H9 (cell line): Measurements from ENCODE around the gene TADA2A. TPM values are rescaled to one million over a fixed set of nuclear protein-coding genes. Genes with fewer than 3 reads are reported as not detected.

Experiments
- DNase-seq: peaks from one replicate; pipeline ENCODE4 v3.0.0-alpha.2; 2017
- H2AFZ ChIP-seq: one replicate; pipeline ENCODE4 v1.6.1; 2013; ENCODE audit warnings: mild to moderate bottlenecking, low read length, control low read depth, moderate library complexity
- H2AK5ac ChIP-seq: 2 replicates; pipeline ENCODE4 v1.6.1; 2013; ENCODE audit warnings: low read length, control low read depth, mixed read lengths; ENCODE audit not compliant: insufficient read length
- H2BK120ac ChIP-seq: one replicate; pipeline ENCODE4 v1.6.1; 2013; ENCODE audit warnings: low read depth, mild to moderate bottlenecking, low read length, control low read depth, inconsistent platforms; ENCODE audit not compliant: poor library complexity, severe bottlenecking
- H2BK12ac ChIP-seq: 2 replicates; pipeline ENCODE4 v1.6.1; 2013; ENCODE audit warnings: low read length, control low read depth, mixed read lengths, low read depth; ENCODE audit not compliant: insufficient read length
- H2BK15ac ChIP-seq: 2 replicates; pipeline ENCODE4 v1.6.1; 2013; ENCODE audit warnings: low read depth, low read length, control low read depth
- H2BK20ac ChIP-seq: one replicate; pipeline ENCODE4 v1.6.1; 2013; ENCODE audit warnings: low read depth, mild to moderate bottlenecking, low read length, control low read depth, inconsistent platforms; ENCODE audit not compliant: poor library complexity, severe bottlenecking
- H2BK5ac ChIP-seq: 2 replicates; pipeline ENCODE4 v1.6.1; 2013; ENCODE audit warnings: low read length, control low read depth, mixed read lengths; ENCODE audit not compliant: insufficient read length
- H3K14ac ChIP-seq: 2 replicates; pipeline ENCODE4 v1.6.1; 2013; ENCODE audit warnings: low read length, control low read depth; ENCODE audit not compliant: insufficient read depth
- H3K18ac ChIP-seq: 2 replicates; pipeline ENCODE4 v1.6.1; 2013; ENCODE audit warnings: low read depth, mild to moderate bottlenecking, mixed read lengths, low read length, control low read depth; ENCODE audit not compliant: insufficient read length
- H3K23ac ChIP-seq: 2 replicates; pipeline ENCODE4 v1.6.1; 2013; ENCODE audit warnings: low read length, control low read depth, mixed read lengths, low read depth; ENCODE audit not compliant: insufficient read length
- H3K23me2 ChIP-seq: 2 replicates; pipeline ENCODE4 v1.6.1; 2013; ENCODE audit warnings: low read depth, mild to moderate bottlenecking, mixed read lengths, low read length, control low read depth; ENCODE audit not compliant: insufficient read length, poor library complexity, severe bottlenecking
- H3K27ac ChIP-seq: 2 replicates; pipeline ENCODE4 v1.5.1; 2013; ENCODE audit warnings: low read length, control low read depth, mixed read lengths, low read depth; ENCODE audit not compliant: insufficient read length
- H3K27me3 ChIP-seq: 2 replicates; pipeline ENCODE4 v1.6.1; 2013; ENCODE audit warnings: low read length, control low read depth, inconsistent platforms; ENCODE audit not compliant: insufficient read depth
- H3K4ac ChIP-seq: 2 replicates; pipeline ENCODE4 v1.6.1; 2013; ENCODE audit warnings: low read depth, mild to moderate bottlenecking, control low read depth, inconsistent platforms, low read length, moderate library complexity
- H3K4me1 ChIP-seq: 2 replicates; pipeline ENCODE4 v1.6.1; 2013; ENCODE audit warnings: low read length, control low read depth, inconsistent platforms; ENCODE audit not compliant: insufficient read depth
- H3K4me2 ChIP-seq: 2 replicates; pipeline ENCODE4 v1.6.1; 2013; ENCODE audit warnings: low read length, control low read depth, mixed read lengths; ENCODE audit not compliant: insufficient read length, insufficient read depth
- H3K56ac ChIP-seq: 2 replicates; pipeline ENCODE4 v1.6.1; 2013; ENCODE audit warnings: low read depth, mild to moderate bottlenecking, mixed read lengths, low read length, control low read depth; ENCODE audit not compliant: insufficient read length
- H3K79me1 ChIP-seq: 2 replicates; pipeline ENCODE4 v1.6.1; 2013; ENCODE audit warnings: low read depth, mild to moderate bottlenecking, moderate library complexity, low read length, control low read depth, inconsistent platforms; ENCODE audit not compliant: insufficient read depth, poor library complexity, severe bottlenecking
- H3K79me2 ChIP-seq: 2 replicates; pipeline ENCODE4 v1.6.1; 2013; ENCODE audit warnings: low read length, control low read depth, inconsistent platforms; ENCODE audit not compliant: insufficient read depth
- H3K9ac ChIP-seq: 2 replicates; pipeline ENCODE4 v1.6.1; 2013; ENCODE audit warnings: low read length, control low read depth, mixed read lengths; ENCODE audit not compliant: insufficient read length; ENCODE audit errors: extremely low read depth
- H3K9me3 ChIP-seq: one replicate; pipeline ENCODE4 v1.6.1; 2013; ENCODE audit warnings: low read depth, low read length, inconsistent platforms; ENCODE audit not compliant: control insufficient read depth
- H3T11ph ChIP-seq: one replicate; pipeline ENCODE4 v1.6.1; 2013; ENCODE audit warnings: mild to moderate bottlenecking, low read length, control low read depth, inconsistent platforms
- H4K20me1 ChIP-seq: one replicate; pipeline ENCODE4 v1.6.1; 2013; ENCODE audit not compliant: control insufficient read depth, insufficient read length, insufficient read depth
- H4K5ac ChIP-seq: 2 replicates; pipeline ENCODE4 v1.6.1; 2013; ENCODE audit warnings: low read depth, mild to moderate bottlenecking, mixed read lengths, low read length, control low read depth; ENCODE audit not compliant: insufficient read length
- H4K8ac ChIP-seq: replicated peaks from 2 replicates; pipeline ENCODE4 v1.6.1; 2013; ENCODE audit warnings: low read length, control low read depth, mixed read lengths, low read depth; ENCODE audit not compliant: insufficient read length
- H4K91ac ChIP-seq: 2 replicates; pipeline ENCODE4 v1.6.1; 2013; ENCODE audit warnings: low read depth, mild to moderate bottlenecking, moderate library complexity, mixed read lengths, low read length, control low read depth; ENCODE audit not compliant: insufficient read length
- H3K27ac Mint-ChIP-seq, 3 experiments: 2 replicates in 2 of 3; 3 replicates in 1 of 3; pipeline ENCODE4 v1.8.0; 2020 to 2021; ENCODE audit warnings: mixed read lengths in 3 of 3, mild to moderate bottlenecking in 1 of 3, moderate library complexity in 1 of 3
- H3K27me3 Mint-ChIP-seq: 2 replicates; pipeline ENCODE4 v1.8.0; 2021; ENCODE audit warnings: low read depth, mild to moderate bottlenecking, moderate library complexity, mixed read lengths
- H3K36me3 Mint-ChIP-seq, 3 experiments: 2 replicates in 2 of 3; 3 replicates in 1 of 3; pipeline ENCODE4 v1.8.0; 2020 to 2021; ENCODE audit warnings: low read depth in 3 of 3, mixed read lengths in 3 of 3; ENCODE audit not compliant: insufficient read depth in 1 of 3
- H3K4me1 Mint-ChIP-seq, 2 experiments: 2 replicates each; pipeline ENCODE4 v1.8.0; 2020; ENCODE audit warnings: mixed read lengths in 2 of 2
- H3K4me3 Mint-ChIP-seq, 2 experiments: 2 replicates in 1 of 2; 3 replicates in 1 of 2; pipeline ENCODE4 v1.8.0; 2020 to 2021; ENCODE audit warnings: mild to moderate bottlenecking in 2 of 2, mixed read lengths in 2 of 2, moderate library complexity in 1 of 2
- H3K9me3 Mint-ChIP-seq, 2 experiments: 2 replicates in 1 of 2; 3 replicates in 1 of 2; pipeline ENCODE4 v1.8.0; 2020; ENCODE audit warnings: mild to moderate bottlenecking in 2 of 2, mixed read lengths in 2 of 2, moderate library complexity in 1 of 2
- WGBS: extraction: QIAGEN DNeasy Blood & Tissue Kit; methylation state at CpG from one replicate; pipeline ENCODE4 v1.1.7; 2013; ENCODE audit warnings: missing lambda C conversion rate, low lambda C conversion rate, mixed read lengths; ENCODE audit not compliant: insufficient read length; ENCODE audit errors: extremely low coverage; 5-methylcytosine and 5-hydroxymethylcytosine counted together
- total RNA-seq: library from RNA; stranded (reverse); gene quantifications from 2 replicates; pipeline ENCODE4 v1.2.1, GENCODE V29; 2021
- TF ChIP-seq, protein P1 (sequence below): fragments of 200-600 bp; sonication (generic); conservative IDR thresholded peaks from 3 replicates; pipeline ENCODE4 v1.8.0; 2021; ENCODE audit warnings: antibody characterized with exemption, mild to moderate bottlenecking

TADA2A gene
- total RNA-seq, 1 experiment from 2014 or later = 20.9 TPM

GRCh38 chr17:37516127-37516571 lies 109.5 kb downstream of the TADA2A start:
- Histone ChIP-seq H3K56ac (no peak overlapping the region), H3K14ac (no peak overlapping the region), H2BK5ac (no peak overlapping the region), H3K4ac (no peak overlapping the region), H3K18ac (no peak overlapping the region), H2BK15ac (no peak overlapping the region), H3K23me2 (no peaks in the 10 kb centered on the region), H2BK12ac (no peak overlapping the region), H2AFZ (no peak overlapping the region), H3K27ac (no peak overlapping the region), H3K27me3 (no peaks in the 10 kb centered on the region), H4K20me1 (no peaks in the 10 kb centered on the region), H3K4me1 (no peaks in the 10 kb centered on the region), H3T11ph (no peak overlapping the region), H4K5ac (no peak overlapping the region), H2BK120ac (no peak overlapping the region), H3K79me1 (no peaks in the 10 kb centered on the region), H3K9me3 (no peaks in the 10 kb centered on the region), H3K79me2 (no peaks in the 10 kb centered on the region), H2AK5ac (no peak overlapping the region), H2BK20ac (no peak overlapping the region), H3K23ac (no peak overlapping the region), H4K8ac (no peak overlapping the region), H3K9ac (no peak overlapping the region), H4K91ac (no peak overlapping the region), H3K4me2 (no peak overlapping the region)
- Mint-ChIP-seq H3K4me1 (peaks cover 0 to 4% of the 10 kb centered on the region in 2 experiments; a peak in 1 of 4 replicates), H3K4me3 (no peak overlapping the region), H3K27ac (peak overlapping the region in 1 of 3 experiments; percentile 64; a peak in 1 of 7 replicates), H3K9me3 (no peaks in the 10 kb centered on the region), H3K36me3 (peaks cover 11 to 62% (median 35%) of the 10 kb centered on the region in 3 experiments; a peak in 6 of 7 replicates), H3K27me3 (no peaks in the 10 kb centered on the region)
- WGBS = no CpG with 5 or more reads among the region's 6 CpGs
- TF ChIP-seq, protein P1, sequence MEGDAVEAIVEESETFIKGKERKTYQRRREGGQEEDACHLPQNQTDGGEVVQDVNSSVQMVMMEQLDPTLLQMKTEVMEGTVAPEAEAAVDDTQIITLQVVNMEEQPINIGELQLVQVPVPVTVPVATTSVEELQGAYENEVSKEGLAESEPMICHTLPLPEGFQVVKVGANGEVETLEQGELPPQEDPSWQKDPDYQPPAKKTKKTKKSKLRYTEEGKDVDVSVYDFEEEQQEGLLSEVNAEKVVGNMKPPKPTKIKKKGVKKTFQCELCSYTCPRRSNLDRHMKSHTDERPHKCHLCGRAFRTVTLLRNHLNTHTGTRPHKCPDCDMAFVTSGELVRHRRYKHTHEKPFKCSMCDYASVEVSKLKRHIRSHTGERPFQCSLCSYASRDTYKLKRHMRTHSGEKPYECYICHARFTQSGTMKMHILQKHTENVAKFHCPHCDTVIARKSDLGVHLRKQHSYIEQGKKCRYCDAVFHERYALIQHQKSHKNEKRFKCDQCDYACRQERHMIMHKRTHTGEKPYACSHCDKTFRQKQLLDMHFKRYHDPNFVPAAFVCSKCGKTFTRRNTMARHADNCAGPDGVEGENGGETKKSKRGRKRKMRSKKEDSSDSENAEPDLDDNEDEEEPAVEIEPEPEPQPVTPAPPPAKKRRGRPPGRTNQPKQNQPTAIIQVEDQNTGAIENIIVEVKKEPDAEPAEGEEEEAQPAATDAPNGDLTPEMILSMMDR = no peak
- no peak for DNase-seq
